Kidney (tissue), 14 donors: ENCODE data around the gene CYRIA. TPM values are rescaled to one million over a fixed set of nuclear protein-coding genes. Genes with fewer than 3 reads are reported as not detected.

Experiments
- DNase-seq, 5 donors: peaks; one replicate each; pipeline ENCODE4 v3.0.0-alpha.2; 2013 to 2020
- FAIRE-seq: peaks from 2 replicates; lab custom pipeline; 2012; peaks lifted over from hg19 to GRCh38; lab: Jason Lieb, UNC
- H3K27ac ChIP-seq, 2 donors: one replicate each; pipeline ENCODE4 v1.7.0; 2013; ENCODE audit warnings: low read depth in 2 of 2, low read length in 2 of 2, inconsistent platforms in 1 of 2
- H3K27me3 ChIP-seq: one replicate; pipeline ENCODE4 v1.7.1; 2013; ENCODE audit warnings: low read length, inconsistent platforms; ENCODE audit not compliant: control insufficient read depth, insufficient read depth
- H3K36me3 ChIP-seq, 3 donors: one replicate each; pipeline versions ENCODE4 v1.7.0 to v1.7.1; 2013; ENCODE audit warnings: low read length in 3 of 3, control low read depth in 1 of 3, inconsistent platforms in 1 of 3; ENCODE audit not compliant: insufficient read depth in 3 of 3, control insufficient read depth in 2 of 3
- H3K4me1 ChIP-seq, 3 donors: one replicate each; pipeline versions ENCODE4 v1.7.0 to v1.7.1; 2013; ENCODE audit warnings: low read length in 3 of 3, inconsistent platforms in 1 of 3, low read depth in 1 of 3; ENCODE audit not compliant: control insufficient read depth in 2 of 3, insufficient read depth in 2 of 3
- H3K4me3 ChIP-seq, 3 donors: one replicate each; pipeline versions ENCODE4 v1.7.0 to v1.8.1; 2013; ENCODE audit warnings: low read length in 3 of 3, control low read depth in 1 of 3, inconsistent platforms in 1 of 3
- H3K9ac ChIP-seq, 3 donors: one replicate each; pipeline versions ENCODE4 v1.7.0 to v1.7.1; 2013; ENCODE audit warnings: low read length in 3 of 3, control low read depth in 1 of 3, inconsistent platforms in 1 of 3
- H3K9me3 ChIP-seq, 3 donors: one replicate each; pipeline versions ENCODE4 v1.7.0 to v1.7.1; 2013; ENCODE audit warnings: low read length in 3 of 3, control low read depth in 1 of 3, inconsistent platforms in 1 of 3; ENCODE audit not compliant: control insufficient read depth in 2 of 3, insufficient read depth in 1 of 3
- CTCF ChIP-seq: IDR thresholded peaks from 3 replicates; pipeline ENCODE4 v1.5.1; 2012; ENCODE audit warnings: mild to moderate bottlenecking, moderate library complexity, borderline replicate concordance; ENCODE audit not compliant: insufficient read depth; ENCODE audit errors: extremely low read depth
- intact Hi-C: fragments of 100-400 bp; cut with DNase I; formaldehyde crosslinking; loops from one replicate; pipeline ENCODE4 v1.11.1; 2022
- polyA plus RNA-seq: library from polyadenylated mRNA; stranded (reverse); fragments of 350-450 nt; fragmentation: Illumina TruSeq; extraction: RNeasy Lipid Tissue Mini Kit (QIAGEN cat#74804); gene quantifications from one replicate; pipeline ENCODE4 v1.2.3, GENCODE V29; 2014; ENCODE audit warnings: low read depth, low replicate concordance; ENCODE audit not compliant: insufficient read depth
- total RNA-seq: library from RNA; stranded (reverse); fragmentation: NEBNext Ultra II Directional; extraction: Animal tissue kit (Norgen Biotek cat#: 25700); gene quantifications from one replicate; pipeline ENCODE4 v1.2.1, GENCODE V29; 2021
- donor health status: control.
- donor health status: control.
- donor health status: control.
- donor health status: control.
- donor health status: control.
- donor health status: DM: yes; HTN: yes; CAD: no.
- donor health status: Normal renal cell carcinoma (clear cell type).

CYRIA gene
- total and polyA plus RNA-seq, 2 donors from 2014 or later: 1.0 to 11.8 TPM

GRCh38 chr2:16682431-16683118 lies 16.9 kb upstream of the CYRIA start:
- TF ChIP-seq CTCF: no peak
- Histone ChIP-seq H3K27ac (no peak overlapping the region), H3K36me3 (no peaks in the 10 kb centered on the region), H3K4me1 (no peaks in the 10 kb centered on the region), H3K4me3 (no peak overlapping the region), H3K9me3 (peaks cover 0 to 4% (median 0%) of the 10 kb centered on the region in 3 donors), H3K9ac (no peak overlapping the region), H3K27me3 (no peaks in the 10 kb centered on the region)
- no peak for FAIRE-seq
- intact Hi-C loops: no loop called here
- no peak for DNase-seq

GRCh38 chr2:16680781-16681180 lies 15.1 kb upstream of the CYRIA start:
- no peak for TF ChIP-seq CTCF
- Histone ChIP-seq H3K27ac (no peak overlapping the region), H3K36me3 (no peaks in the 10 kb centered on the region), H3K4me1 (no peaks in the 10 kb centered on the region), H3K9ac (no peak overlapping the region), H3K9me3 (peaks cover 0 to 4% (median 0%) of the 10 kb centered on the region in 3 donors), H3K27me3 (no peaks in the 10 kb centered on the region), H3K4me3 (no peak overlapping the region)
- DNase-seq: no peak
- intact Hi-C loops: no loop called here
- FAIRE-seq: no peak

GRCh38 chr2:16680304-16680703 lies 14.7 kb upstream of the CYRIA start:
- no peak for FAIRE-seq
- intact Hi-C loops: no loop called here
- Histone ChIP-seq H3K27me3 (no peaks in the 10 kb centered on the region), H3K9ac (no peak overlapping the region), H3K36me3 (no peaks in the 10 kb centered on the region), H3K4me3 (no peak overlapping the region), H3K27ac (no peak overlapping the region), H3K9me3 (peaks cover 0 to 4% (median 0%) of the 10 kb centered on the region in 3 donors), H3K4me1 (no peaks in the 10 kb centered on the region)
- no peak for DNase-seq
- no peak for TF ChIP-seq CTCF
